ENCODE measurements around the gene RAB24. TPM values are rescaled to one million over a fixed set of nuclear protein-coding genes. Genes with fewer than 3 reads are reported as not detected.

The RAB24 gene
- polyA plus RNA-seq, 1 experiment, result 35.4 TPM

DNA sequence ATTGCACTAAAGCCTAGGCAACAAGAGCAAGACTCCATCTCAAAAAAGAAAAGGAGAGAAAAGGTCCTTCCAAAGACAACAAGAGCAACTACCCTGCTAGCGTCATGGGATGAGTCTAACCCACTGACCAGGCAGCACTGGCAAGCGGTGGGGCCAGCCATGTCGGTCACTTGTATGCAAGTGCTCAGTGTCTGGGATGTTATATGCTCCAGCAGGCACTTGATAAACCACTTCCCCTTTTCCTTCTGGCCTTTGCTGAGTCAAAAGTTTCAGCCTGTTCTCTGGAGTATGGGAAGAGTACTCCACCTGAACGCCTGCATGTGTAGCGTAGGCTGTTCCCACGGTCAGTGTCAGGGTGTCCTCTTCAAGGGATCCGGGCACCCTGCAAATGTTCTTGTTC, 17.4 kb upstream of the RAB24 start:
- H3K4me3 ChIP-seq (ENCODE audit: low read depth, low read length), result no peak overlapping the region
- no peak overlapping the region for H3K27ac ChIP-seq (ENCODE audit: low read depth, low read length)
- H3K9me3 ChIP-seq (ENCODE audit: control insufficient read depth, insufficient read depth, low read length), result no peaks in the 10 kb centered on the region
- no peaks in the 10 kb centered on the region for H3K27me3 ChIP-seq (ENCODE audit: control insufficient read depth, insufficient read depth, low read length)
- TF ChIP-seq, protein P1, sequence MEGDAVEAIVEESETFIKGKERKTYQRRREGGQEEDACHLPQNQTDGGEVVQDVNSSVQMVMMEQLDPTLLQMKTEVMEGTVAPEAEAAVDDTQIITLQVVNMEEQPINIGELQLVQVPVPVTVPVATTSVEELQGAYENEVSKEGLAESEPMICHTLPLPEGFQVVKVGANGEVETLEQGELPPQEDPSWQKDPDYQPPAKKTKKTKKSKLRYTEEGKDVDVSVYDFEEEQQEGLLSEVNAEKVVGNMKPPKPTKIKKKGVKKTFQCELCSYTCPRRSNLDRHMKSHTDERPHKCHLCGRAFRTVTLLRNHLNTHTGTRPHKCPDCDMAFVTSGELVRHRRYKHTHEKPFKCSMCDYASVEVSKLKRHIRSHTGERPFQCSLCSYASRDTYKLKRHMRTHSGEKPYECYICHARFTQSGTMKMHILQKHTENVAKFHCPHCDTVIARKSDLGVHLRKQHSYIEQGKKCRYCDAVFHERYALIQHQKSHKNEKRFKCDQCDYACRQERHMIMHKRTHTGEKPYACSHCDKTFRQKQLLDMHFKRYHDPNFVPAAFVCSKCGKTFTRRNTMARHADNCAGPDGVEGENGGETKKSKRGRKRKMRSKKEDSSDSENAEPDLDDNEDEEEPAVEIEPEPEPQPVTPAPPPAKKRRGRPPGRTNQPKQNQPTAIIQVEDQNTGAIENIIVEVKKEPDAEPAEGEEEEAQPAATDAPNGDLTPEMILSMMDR (IDR thresholded peaks at IDR 0.05; ENCODE audit: low read depth, low read length), result no peak
- ChIA-PET POLR2A (no interaction called here), CTCF (interaction anchor here (1.2 to 1.5 kb wide), 2 partner anchors 11 to 136 kb away, joined by 5 to 6 read pairs; no protein-coding TSS in a partner anchor)
- DNase-seq (ENCODE audit: low read depth, low spot score), result no peak

DNA sequence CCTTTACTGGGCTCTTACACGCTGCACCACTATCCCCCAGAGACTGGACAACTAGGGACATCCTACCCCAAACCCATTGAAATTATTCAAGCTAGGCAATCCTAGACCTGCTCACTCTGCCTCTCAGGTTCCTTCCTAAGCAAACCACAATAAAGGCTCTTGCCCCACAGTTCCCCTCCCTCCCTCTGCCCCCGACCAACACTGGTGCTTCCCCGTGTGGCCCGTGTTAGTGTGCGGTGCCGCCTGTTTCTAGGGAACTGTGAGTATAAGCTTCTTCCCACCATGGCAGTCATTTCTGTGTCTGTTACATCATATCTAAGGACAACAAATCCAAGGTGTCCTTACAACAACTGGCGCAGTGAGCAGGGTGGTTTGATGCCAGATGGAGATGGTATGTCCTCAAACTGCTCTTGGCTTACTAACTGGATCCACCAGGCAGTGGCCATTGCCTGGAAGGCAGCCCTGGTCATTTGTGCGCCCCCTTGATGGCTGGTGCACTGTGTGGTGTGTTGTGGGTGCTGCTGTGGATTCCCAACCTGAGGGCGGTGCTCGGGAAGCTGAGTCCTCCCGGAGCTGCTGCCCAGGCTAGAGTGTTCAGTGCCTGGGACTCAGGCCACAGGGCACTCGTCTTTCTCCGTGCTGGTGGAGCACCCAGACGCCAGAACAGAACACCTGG, 16.5 kb upstream of the RAB24 start:
- ChIA-PET CTCF (interaction anchor here (1.2 to 1.5 kb wide), 3 partner anchors 10 to 137 kb away, joined by 5 to 6 read pairs (median 5); no protein-coding TSS in a partner anchor), POLR2A (no interaction called here)
- H3K27me3 ChIP-seq (ENCODE audit: control insufficient read depth, insufficient read depth, low read length), result no peaks in the 10 kb centered on the region
- H3K4me3 ChIP-seq (ENCODE audit: low read depth, low read length), result no peak overlapping the region
- TF ChIP-seq, protein P1 (IDR thresholded peaks at IDR 0.05; ENCODE audit: low read depth, low read length), result no peak
- H3K27ac ChIP-seq (ENCODE audit: low read depth, low read length), result no peak overlapping the region
- DNase-seq (ENCODE audit: low read depth, low spot score), result no peak
- H3K9me3 ChIP-seq (ENCODE audit: control insufficient read depth, insufficient read depth, low read length), result no peaks in the 10 kb centered on the region

DNA sequence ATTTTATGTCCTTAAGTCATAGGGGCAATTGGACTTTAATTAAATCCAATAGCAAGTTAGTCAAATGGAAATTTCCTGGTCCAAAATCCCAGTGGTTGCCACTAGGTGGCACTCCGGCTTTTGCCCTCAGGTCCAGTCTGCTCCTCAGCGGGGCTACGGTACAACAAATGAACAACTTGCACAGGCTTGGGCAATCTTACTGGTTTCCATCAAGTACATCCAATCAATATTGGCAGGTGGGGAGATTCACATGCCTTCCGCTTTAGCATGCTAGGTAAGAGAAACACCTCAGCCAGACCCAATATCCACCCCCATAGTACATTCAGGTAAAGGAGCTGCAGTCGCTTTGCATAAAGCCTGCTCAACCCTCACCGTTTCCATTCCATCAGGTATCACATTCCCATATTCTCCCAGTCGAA, 14.4 kb upstream of the RAB24 start:
- H3K27me3 ChIP-seq (ENCODE audit: control insufficient read depth, insufficient read depth, low read length), result no peaks in the 10 kb centered on the region
- H3K4me3 ChIP-seq (ENCODE audit: low read depth, low read length), result no peak overlapping the region
- H3K9me3 ChIP-seq (ENCODE audit: control insufficient read depth, insufficient read depth, low read length), result no peaks in the 10 kb centered on the region
- CTCF ChIA-PET, result interaction anchor here (0.7 to 4.2 kb wide), 25 partner anchors 8 to 204 kb away, joined by 3 to 20 read pairs (median 4); partner anchors contain the start of gene LMAN2
- POLR2A ChIA-PET, result interaction anchor here (0.6 kb wide), 1 partner anchor 38 kb away, joined by 6 read pairs; no protein-coding TSS in a partner anchor
- no peak overlapping the region for H3K27ac ChIP-seq (ENCODE audit: low read depth, low read length)
- peak; percentile 63 for DNase-seq (ENCODE audit: low read depth, low spot score)
- TF ChIP-seq, protein P1 (IDR thresholded peaks at IDR 0.05; ENCODE audit: low read depth, low read length), result peak; percentile 93

DNA sequence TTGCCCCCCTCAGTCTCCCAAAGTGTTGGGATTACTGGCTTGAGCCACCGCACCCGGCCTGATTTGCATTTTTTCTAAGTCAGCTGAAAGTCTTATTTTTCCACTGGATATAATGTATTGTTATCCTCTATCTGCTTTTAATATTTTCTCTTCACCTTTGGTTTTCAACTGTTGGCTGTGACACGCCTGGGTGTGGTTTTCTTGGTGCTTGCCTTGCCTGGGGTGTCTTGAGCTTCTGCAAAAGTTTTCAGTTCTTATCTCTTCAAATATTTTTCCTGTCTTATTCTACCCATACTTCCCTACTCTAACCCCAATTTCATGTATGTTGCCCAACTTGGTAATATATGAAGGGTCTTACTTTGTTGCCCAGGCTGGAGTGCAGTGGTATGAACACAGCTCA, 12.5 kb upstream of the RAB24 start:
- CTCF ChIA-PET, result interaction anchor here (1.1 to 4.2 kb wide), 3 partner anchors 87 to 136 kb away, joined by 3 to 20 read pairs (median 4); partner anchors contain the start of gene PRR7
- TF ChIP-seq, protein P1 (IDR thresholded peaks at IDR 0.05; ENCODE audit: low read depth, low read length), result no peak
- POLR2A ChIA-PET, result no interaction called here

DNA sequence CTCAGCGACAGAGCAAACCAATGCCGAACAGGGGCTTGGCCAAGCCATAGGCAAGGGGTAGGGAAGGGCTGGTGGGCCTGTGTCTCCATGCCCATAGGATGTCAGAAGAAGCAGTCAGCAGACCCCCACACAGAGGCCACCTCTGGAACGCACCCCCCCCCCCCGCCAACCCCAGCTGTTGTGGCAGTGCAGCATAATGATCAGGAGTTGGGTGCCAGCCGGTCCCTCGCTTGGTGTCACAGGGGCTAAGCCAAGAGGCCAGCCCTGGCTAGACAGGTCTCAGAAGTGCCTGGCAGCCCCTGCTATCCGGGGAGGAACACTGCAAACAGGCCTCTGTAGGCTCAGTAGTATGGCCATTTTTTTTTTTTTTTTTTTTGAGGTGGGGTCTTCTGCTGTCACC, 11.9 kb upstream of the RAB24 start:
- Histone ChIP-seq H3K4me3 (ENCODE audit: low read depth, low read length) (no peak overlapping the region), H3K27ac (ENCODE audit: low read depth, low read length) (no peak overlapping the region), H3K27me3 (ENCODE audit: control insufficient read depth, insufficient read depth, low read length) (no peaks in the 10 kb centered on the region), H3K9me3 (ENCODE audit: control insufficient read depth, insufficient read depth, low read length) (no peaks in the 10 kb centered on the region; the same call in 1 of the 2 replicates)
- POLR2A ChIA-PET, result no interaction called here
- DNase-seq (ENCODE audit: low read depth, low spot score), result no peak
- TF ChIP-seq, protein P1 (IDR thresholded peaks at IDR 0.05; ENCODE audit: low read depth, low read length), result no peak
- CTCF ChIA-PET, result interaction anchor here (1.1 to 4.2 kb wide), 3 partner anchors 88 to 137 kb away, joined by 3 to 20 read pairs (median 4); partner anchors contain the start of gene PRR7

More for the DNA sequence above, 12.5 kb upstream of the RAB24 start:
- Histone ChIP-seq H3K4me3 (ENCODE audit: low read depth, low read length) (no peak overlapping the region), H3K27ac (ENCODE audit: low read depth, low read length) (no peak overlapping the region), H3K9me3 (ENCODE audit: control insufficient read depth, insufficient read depth, low read length) (no peaks in the 10 kb centered on the region; the same call in 1 of the 2 replicates), H3K27me3 (ENCODE audit: control insufficient read depth, insufficient read depth, low read length) (no peaks in the 10 kb centered on the region)
- DNase-seq (ENCODE audit: low read depth, low spot score), result no peak
